Frontal cortex (tissue), 4 donors: Measurements from ENCODE around the gene FGF3. TPM values are rescaled to one million over a fixed set of nuclear protein-coding genes. Genes with fewer than 3 reads are reported as not detected.

Experiments
- DNase-seq, 2 donors: peaks; one replicate each; pipeline ENCODE4 v3.0.0; 2012; ENCODE audit warnings: low spot score in 2 of 2
- FAIRE-seq: peaks from 2 replicates; lab custom pipeline; 2012; peaks lifted over from hg19 to GRCh38; lab: Jason Lieb, UNC
- total RNA-seq: library from RNA; depleted of rRNA; stranded (reverse); fragments of >200 nt; gene quantifications from one replicate; pipeline ENCODE4 v1.2.3, GENCODE V29; 2014
- donor health status: control.
- donor health status: control.
- donor health status: control.

Gene FGF3
- total RNA-seq = not detected

GRCh38 chr11:69818603-69819441, at the start of gene FGF3:
TSS of gene FGF3 (minus strand) at chr11:69819416. CDS start at chr11:69818933, 483 bp downstream.
- FAIRE-seq (no peak), DNase-seq (no peak)

- no peak for FAIRE-seq
- no peak for DNase-seq
These were observed 49.7 kb upstream of the FGF3 start for GRCh38 chr11:69868871-69869270.

DNA sequence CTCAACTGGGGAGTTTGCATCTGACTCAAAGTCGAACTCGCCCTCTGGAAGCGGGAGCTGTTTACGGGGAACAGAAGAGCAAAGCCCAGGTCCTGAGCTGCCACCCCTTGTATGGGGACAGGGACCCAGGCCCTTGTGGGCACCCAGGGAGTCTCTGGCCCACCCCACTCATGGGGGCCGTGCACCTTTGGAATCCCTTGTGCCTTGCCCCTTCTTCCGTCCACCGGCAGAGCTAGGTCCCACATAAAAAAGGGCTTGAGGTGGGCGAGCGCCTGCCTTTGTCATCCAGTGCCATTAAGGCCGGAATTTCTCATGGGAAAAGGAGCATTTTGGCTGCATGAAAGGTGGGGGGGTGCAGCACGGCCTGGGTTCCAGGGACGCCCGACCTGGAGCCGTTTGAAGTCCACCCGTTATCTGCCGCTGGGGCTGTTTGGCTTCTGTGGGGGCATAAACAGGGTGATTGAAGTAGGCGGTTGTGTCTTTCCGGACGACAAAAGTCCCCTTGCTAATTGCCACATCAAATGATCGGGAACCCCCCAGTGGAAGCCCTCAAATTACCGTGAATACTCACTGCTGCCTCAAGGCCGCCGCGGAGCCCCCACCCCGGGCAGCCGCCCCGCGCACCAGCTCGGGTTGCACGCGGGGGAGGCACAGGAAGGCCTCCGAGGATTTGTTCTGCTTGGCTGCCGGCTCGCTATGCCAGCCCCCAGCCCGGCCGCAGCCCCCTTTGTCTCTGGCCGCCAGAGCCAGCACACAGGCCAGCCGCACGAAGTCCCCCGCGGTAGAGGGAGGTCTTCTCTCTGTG, 49.0 kb upstream of the FGF3 start:
- FAIRE-seq (no peak), DNase-seq (no peak)

DNA sequence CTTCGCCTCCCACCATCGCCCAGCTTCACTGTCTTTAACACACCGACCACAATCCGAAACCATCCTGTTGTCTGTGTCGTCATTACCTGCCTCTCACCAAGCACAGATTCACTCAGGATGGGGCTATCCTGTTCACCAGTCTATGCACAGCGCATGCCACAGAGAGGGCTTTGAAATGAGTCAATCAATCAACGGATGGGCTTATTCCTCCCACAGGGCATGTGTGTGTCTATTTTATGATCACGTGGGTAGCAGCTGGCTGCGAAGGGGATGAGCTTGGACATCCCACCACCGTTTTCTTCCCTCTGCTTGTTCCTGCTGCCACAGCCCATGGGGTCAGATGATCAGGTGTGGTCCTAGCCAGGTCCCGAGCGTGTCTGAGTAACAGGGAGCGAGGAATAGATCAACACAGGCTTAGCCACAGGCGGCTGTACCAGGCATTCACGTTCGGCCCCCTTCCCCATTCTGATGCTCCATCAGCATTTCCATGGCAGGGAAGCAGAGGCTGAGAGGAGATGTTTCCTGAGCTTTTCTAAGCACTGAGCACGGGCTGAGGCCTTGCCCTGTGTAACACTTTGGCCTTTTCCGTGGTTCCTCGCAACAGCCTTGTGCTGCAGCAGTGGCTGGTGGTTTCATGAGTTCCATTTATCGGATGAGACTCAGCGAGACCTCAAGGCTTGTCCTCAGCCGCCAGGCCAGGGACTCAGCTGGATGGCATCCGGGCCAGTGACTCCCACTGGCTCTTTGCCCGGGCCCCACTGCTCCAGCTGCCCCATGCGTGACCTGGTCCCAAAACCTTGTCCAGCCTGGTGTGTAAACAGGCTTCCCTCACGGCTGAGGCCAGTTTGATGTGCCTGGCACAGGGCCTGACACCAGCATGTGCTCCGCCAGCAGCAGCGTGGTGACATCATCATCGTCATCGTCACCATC, 48.1 kb upstream of the FGF3 start:
- FAIRE-seq (no peak), DNase-seq (no peak)

DNA sequence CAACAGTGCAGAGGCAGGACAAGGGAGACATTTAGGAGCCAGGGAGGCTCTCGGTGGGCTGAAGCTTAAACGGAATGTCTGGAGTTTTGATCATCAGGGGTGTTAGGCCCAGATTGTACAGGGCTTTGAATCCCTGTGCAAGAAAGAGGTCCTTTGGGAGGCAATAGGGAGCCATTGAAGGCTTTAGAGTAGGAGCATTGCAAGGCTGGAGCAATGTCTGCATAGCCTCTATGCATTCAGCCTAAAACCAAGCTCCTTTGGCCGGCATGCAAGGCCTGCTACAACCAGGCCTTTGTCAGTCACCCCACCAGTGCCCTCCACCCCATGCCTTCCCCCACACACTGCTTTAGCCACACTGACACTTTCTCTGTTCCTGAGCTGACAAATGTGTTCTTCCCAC, 47.4 kb upstream of the FGF3 start:
- DNase-seq = no peak
- no peak for FAIRE-seq

- FAIRE-seq (no peak), DNase-seq (no peak)
These were observed 46.5 kb upstream of the FGF3 start for GRCh38 chr11:69865707-69866106.

GRCh38 chr11:69864686-69865661, 45.8 kb upstream of the FGF3 start:
- DNase-seq (no peak), FAIRE-seq (no peak)

DNA sequence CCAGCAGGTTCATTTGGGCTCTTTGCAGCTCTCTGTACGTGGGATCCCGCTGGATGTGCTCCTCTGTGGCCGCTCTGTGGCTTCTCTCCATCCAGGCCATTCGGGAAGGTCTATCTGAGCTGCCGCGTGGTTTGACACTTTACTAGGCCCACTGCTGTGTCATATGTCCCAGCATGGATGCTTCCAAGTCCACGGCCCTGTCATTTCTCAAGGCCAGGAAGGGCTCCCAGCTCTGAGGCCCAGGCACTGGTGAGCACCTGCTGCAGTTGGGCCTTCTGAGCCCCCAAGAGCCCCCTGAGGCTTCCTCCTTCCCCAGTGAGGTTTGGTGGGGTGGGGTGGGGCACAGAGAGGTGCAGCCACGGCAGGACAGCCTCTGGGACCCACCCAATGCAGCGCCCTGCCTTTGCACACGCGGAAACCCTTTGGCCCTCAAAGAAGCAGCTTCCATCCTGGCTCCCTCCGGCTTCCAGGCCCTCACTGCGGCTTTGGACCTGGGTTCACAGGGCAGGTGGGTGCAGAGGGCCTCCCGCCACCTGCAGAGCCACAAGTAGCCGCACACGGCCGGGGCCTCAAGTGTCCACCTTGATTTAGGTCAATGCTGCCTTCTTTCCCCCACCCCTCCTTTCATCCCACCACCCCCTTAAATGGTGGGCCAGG, 44.5 kb upstream of the FGF3 start:
- FAIRE-seq = no peak
- DNase-seq = no peak

DNA sequence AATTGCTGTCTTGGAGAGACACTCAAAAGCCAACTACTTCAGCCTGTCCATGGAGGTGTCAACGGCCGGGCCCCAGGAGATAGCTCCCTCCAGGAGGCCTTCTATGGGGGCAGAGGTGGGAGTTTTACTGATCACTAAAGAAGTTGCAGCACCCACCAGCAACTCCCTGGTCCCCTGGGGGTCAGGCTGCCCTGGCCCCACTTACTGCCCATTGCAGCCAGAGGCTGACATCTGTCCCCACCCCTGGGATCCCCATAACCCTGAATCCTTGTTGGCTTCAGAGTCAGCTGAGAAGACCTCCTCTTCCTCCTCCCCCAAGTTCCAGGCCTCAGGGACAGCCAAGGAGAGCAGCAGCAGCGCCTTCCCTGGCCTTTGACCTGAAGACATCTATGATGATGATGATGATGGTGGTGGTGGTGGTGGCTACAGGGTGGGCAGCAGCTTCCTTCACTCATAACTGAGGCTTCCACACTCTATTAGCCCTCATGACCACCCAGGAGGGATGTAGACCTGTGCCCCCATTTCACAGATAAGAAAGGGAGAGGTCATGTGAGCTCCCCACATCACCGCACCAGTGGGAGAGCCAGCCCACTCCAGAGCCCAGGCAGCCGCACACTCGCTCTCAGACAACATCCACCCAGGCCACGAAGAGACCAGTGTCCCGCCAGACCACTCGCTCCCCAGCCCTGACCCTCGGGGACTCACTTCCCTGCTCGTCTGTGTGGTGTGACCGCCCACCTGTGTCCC, 43.8 kb upstream of the FGF3 start:
- DNase-seq (no peak), FAIRE-seq (no peak)

- FAIRE-seq (no peak), DNase-seq (no peak)
These were observed 43.1 kb upstream of the FGF3 start for GRCh38 chr11:69862331-69862771.

- FAIRE-seq = no peak
- no peak for DNase-seq
These were observed 42.7 kb upstream of the FGF3 start for GRCh38 chr11:69861901-69862300.

GRCh38 chr11:69860796-69861445, 41.7 kb upstream of the FGF3 start:
- no peak for DNase-seq
- FAIRE-seq = no peak

DNA sequence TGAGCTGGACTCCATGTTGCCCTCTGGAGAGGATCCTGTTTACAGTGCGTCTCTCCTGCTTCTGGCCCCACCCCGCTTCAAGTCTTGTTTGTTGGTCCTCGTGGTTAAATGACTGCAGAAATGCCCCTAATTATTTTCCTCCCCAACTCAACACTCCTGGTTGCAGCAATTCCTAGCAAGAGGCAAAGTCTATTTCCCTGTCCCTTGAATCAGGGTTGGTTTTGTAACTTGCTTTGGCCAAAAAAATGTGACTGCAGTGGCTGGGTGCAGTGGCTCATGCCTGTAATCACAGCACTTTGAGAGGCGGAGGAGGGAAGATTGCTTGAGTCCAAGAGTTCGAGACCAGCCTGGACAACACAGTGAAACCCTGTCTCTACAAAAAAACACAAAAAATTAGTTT, 41.0 kb upstream of the FGF3 start:
- DNase-seq = no peak
- FAIRE-seq = no peak

- DNase-seq (no peak), FAIRE-seq (no peak)
These were observed 40.2 kb upstream of the FGF3 start for GRCh38 chr11:69859275-69859934.

DNA sequence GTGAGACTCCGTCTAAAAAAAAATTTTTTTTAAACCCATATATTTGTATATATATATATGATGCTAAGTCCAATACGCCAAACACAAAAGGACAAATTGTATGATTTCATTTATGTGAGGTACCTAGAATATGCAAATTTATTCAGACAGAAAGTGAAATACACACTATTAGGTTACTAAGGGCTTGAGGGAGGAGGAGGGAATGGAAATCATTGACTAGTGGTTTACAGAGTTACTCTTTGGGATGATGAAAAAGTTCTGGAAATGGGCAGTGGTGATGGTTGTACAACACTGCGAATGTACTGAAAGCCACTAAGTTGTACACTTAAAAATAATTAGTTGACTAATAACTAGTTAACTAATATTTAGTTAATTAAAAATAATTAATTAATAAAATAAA, 36.2 kb upstream of the FGF3 start:
- FAIRE-seq (no peak), DNase-seq (no peak)

DNA sequence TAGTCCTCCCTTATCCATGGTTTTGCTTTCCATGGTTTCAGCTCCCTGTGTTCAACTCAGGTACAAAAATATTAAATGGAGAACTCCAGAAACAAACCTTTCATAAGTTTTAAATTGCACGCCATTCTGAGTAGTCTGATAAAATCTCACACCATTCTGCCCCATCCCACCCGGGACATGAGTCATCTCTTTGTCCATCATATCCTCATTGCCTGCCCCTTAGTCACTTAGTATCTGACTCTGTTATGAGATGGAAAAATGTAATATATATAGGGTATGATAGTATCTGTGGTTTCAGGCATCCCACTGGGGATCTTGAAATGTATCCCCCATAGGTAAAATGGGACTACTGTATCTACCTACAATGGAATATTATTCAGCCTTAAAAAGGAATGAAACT, 35.5 kb upstream of the FGF3 start:
- DNase-seq = no peak
- no peak for FAIRE-seq

DNA sequence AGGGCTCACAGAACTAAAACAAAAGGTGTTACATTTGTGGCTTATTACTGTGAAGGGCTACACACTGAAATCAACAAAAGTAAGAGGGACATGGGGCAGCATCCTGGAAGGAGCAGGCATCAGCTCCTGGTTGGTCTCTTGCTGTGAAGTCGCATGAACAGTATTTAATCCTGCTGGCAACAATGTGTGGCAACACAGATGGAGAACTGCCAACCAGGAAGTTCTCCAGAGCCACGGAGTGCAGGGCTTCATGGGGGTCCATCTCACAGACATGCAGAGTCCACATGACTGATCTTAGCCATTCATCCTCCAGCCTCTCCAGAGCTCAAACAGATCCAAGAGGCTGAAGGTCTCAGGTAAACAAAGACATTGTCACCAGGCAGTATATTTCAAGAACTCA, 32.8 kb upstream of the FGF3 start:
- DNase-seq (no peak), FAIRE-seq (no peak)
